HCT116 (cell line): Measurements from ENCODE around the gene MYO1A. TPM values are rescaled to one million over a fixed set of nuclear protein-coding genes. Genes with fewer than 3 reads are reported as not detected.

Experiments
- ATAC-seq: fragments of 200-7000 bp; cut with Tn5 transposase; 2 replicates; pipeline ENCODE4 v1.9.1; 2020; ENCODE audit warnings: mild to moderate bottlenecking, moderate library complexity
- BruUV-seq: library from RNA; stranded (reverse); fragments of 400-500 nt; replicated peaks from 2 replicates; lab custom pipeline; 2021; lab: Mats Ljungman, UMichigan
- CTCF ChIA-PET: fragments of 300-600 bp; sonication (Branson Sonifier 250); formaldehyde crosslinking; loops from one replicate; lab custom pipeline; 2021; ENCODE audit warnings: antibody characterized with exemption; lab: Charles Lee
- POLR2A ChIA-PET: fragments of 300-600, 350-600 bp; sonication (Branson Sonifier 250); formaldehyde crosslinking; loops from one replicate; lab custom pipeline; 2021; ENCODE audit warnings: antibody characterized with exemption; lab: Charles Lee
- RAD21 ChIA-PET, 2 experiments: fragments of 300-600 bp; sonication (Branson Sonifier 250); formaldehyde crosslinking; loops; one replicate each; lab custom pipeline; 2023; ENCODE audit warnings: low total read pairs in 2 of 2; ENCODE audit not compliant: uncharacterized antibody in 2 of 2, unreplicated experiment in 2 of 2, low non-redundant PET in 1 of 2; lab: Charles Lee
- DNase-seq: peaks from one replicate; pipeline ENCODE4 v3.0.0-alpha.2; 2010; ENCODE audit warnings: low read depth, low spot score
- H2AFZ ChIP-seq: fragments of 200-600 bp; shearing (Covaris generic), sonication (generic); 2 replicates; pipeline ENCODE4 v1.6.1; 2017; ENCODE audit warnings: low read depth, mixed run types, mixed read lengths, antibody characterized with exemption, low read length; ENCODE audit not compliant: poor library complexity, severe bottlenecking
- H3K27ac ChIP-seq: 2 replicates; pipeline ENCODE4 v1.5.1; 2012; ENCODE audit warnings: low read depth, low read length
- H3K27me3 ChIP-seq: fragments of 200-600 bp; sonication (generic); 2 replicates; pipeline ENCODE4 v1.6.1; 2016; ENCODE audit warnings: mixed run types, low read length, mixed read lengths; ENCODE audit not compliant: insufficient read depth
- H3K36me3 ChIP-seq, 2 experiments: fragments of 200-500 bp in 1 of 2; fragments of 200-600 bp in 1 of 2; sonication (Bioruptor generic) in 1 of 2; sonication (generic) in 1 of 2; 2 replicates each; pipeline versions ENCODE4 v1.5.1 to v1.6.1; 2014 to 2016; ENCODE audit warnings: low read length in 2 of 2, inconsistent platforms in 1 of 2, mixed read lengths in 1 of 2, mixed run types in 1 of 2; ENCODE audit not compliant: insufficient read depth in 2 of 2, control insufficient read depth in 1 of 2
- H3K4me1 ChIP-seq, 2 experiments: fragments of 200-600 bp in 1 of 2; sonication (generic) in 1 of 2; 2 replicates each; pipeline versions ENCODE4 v1.5.1 to v1.6.1; 2012 to 2017; ENCODE audit warnings: low read length in 2 of 2, inconsistent platforms in 1 of 2, mild to moderate bottlenecking in 1 of 2, mixed read lengths in 1 of 2, mixed run types in 1 of 2, moderate library complexity in 1 of 2; ENCODE audit not compliant: insufficient read depth in 2 of 2, control insufficient read depth in 1 of 2
- H3K4me2 ChIP-seq: fragments of 200-600 bp; sonication (generic); 2 replicates; pipeline ENCODE4 v1.6.1; 2017; ENCODE audit warnings: mixed run types, low read length, mixed read lengths
- H3K4me3 ChIP-seq, 2 experiments: fragments of 200-600 bp in 1 of 2; sonication (generic) in 1 of 2; replicated peaks in 1 of 2; 2 replicates each; pipeline ENCODE4 v1.5.1; 2011 to 2016; ENCODE audit warnings: low read length in 2 of 2, control low read depth in 1 of 2, low read depth in 1 of 2, mild to moderate bottlenecking in 1 of 2, mixed read lengths in 1 of 2, mixed run types in 1 of 2
- H3K79me2 ChIP-seq: fragments of 200-600 bp; sonication (generic); 2 replicates; pipeline ENCODE4 v1.6.1; 2017; ENCODE audit warnings: mild to moderate bottlenecking, mixed run types, low read length, moderate library complexity, mixed read lengths; ENCODE audit not compliant: insufficient read depth
- H3K9ac ChIP-seq: fragments of 200-600 bp; sonication (generic); 2 replicates; pipeline ENCODE4 v1.6.1; 2016; ENCODE audit warnings: low read length, mixed read lengths
- H3K9me2 ChIP-seq: fragments of 200-600 bp; sonication (generic), shearing (Covaris generic); 2 replicates; pipeline ENCODE4 v1.6.1; 2017; ENCODE audit warnings: mixed run types, mild to moderate bottlenecking, moderate library complexity; ENCODE audit not compliant: insufficient read depth
- H3K9me3 ChIP-seq, 2 experiments: fragments of 200-500 bp in 1 of 2; fragments of 200-600 bp in 1 of 2; sonication (Bioruptor generic) in 1 of 2; sonication (generic) in 1 of 2; 2 replicates each; pipeline ENCODE4 v1.6.1; 2014 to 2017; ENCODE audit warnings: low read length in 2 of 2, mixed read lengths in 2 of 2, inconsistent platforms in 1 of 2, low read depth in 1 of 2, mild to moderate bottlenecking in 1 of 2, mixed run types in 1 of 2, moderate library complexity in 1 of 2; ENCODE audit not compliant: control insufficient read depth in 1 of 2, insufficient read depth in 1 of 2
- H4K20me1 ChIP-seq: fragments of 200-600 bp; sonication (generic), shearing (Covaris generic); 2 replicates; pipeline ENCODE4 v1.6.1; 2017; ENCODE audit warnings: mixed run types, mild to moderate bottlenecking, moderate library complexity; ENCODE audit not compliant: insufficient read depth
- CEBPB ChIP-seq: IDR thresholded peaks from 2 replicates; pipeline ENCODE4 v1.6.1; 2012; ENCODE audit warnings: low read depth
- CTCF ChIP-seq, 3 experiments: fragments of 200-600 bp in 1 of 3; sonication (generic) in 1 of 3; IDR thresholded peaks in 2 of 3; conservative IDR thresholded peaks in 1 of 3; 2 replicates each; pipeline ENCODE4 v1.5.1; 2012 to 2017; ENCODE audit warnings: low read depth in 2 of 3, low read length in 2 of 3, antibody characterized with exemption in 1 of 3, borderline replicate concordance in 1 of 3, control low read depth in 1 of 3, mild to moderate bottlenecking in 1 of 3, mixed read lengths in 1 of 3, mixed run types in 1 of 3, moderate library complexity in 1 of 3; ENCODE audit not compliant: insufficient read depth in 1 of 3
- JUND ChIP-seq: IDR thresholded peaks from 2 replicates; pipeline ENCODE4 v1.6.1; 2012
- RAD21 ChIP-seq: IDR thresholded peaks from 2 replicates; pipeline ENCODE4 v1.6.1; 2012; ENCODE audit warnings: low read depth, mild to moderate bottlenecking
- REST ChIP-seq: IDR thresholded peaks from 2 replicates; pipeline ENCODE4 v1.6.1; 2012; ENCODE audit warnings: low read depth
- TCF7L2 ChIP-seq: IDR thresholded peaks from 2 replicates; pipeline ENCODE4 v1.7.0; 2011; ENCODE audit warnings: borderline replicate concordance, inconsistent platforms; ENCODE audit not compliant: insufficient read depth, insufficient read length; ENCODE audit errors: extremely low read depth
- ZFX ChIP-seq: fragments of 450-650 bp; IDR thresholded peaks from 2 replicates; pipeline ENCODE4 v1.6.1; 2017
- ZNF274 ChIP-seq: fragments of 200-500 bp; sonication (Bioruptor generic); IDR thresholded peaks from 2 replicates; pipeline ENCODE4 v1.6.1; 2014; ENCODE audit warnings: mild to moderate bottlenecking, low read depth, low read length, inconsistent platforms
- intact Hi-C: fragments of 100-400 bp; cut with micrococcal nuclease; formaldehyde crosslinking; loops from 2 replicates; pipeline ENCODE4 v1.10.0; 2022
- total RNA-seq: library from RNA; stranded (reverse); gene quantifications from one replicate; pipeline ENCODE4 v1.2.1, GENCODE V29; 2021; ENCODE audit not compliant: unreplicated experiment
- TF ChIP-seq, protein P1 (sequence below): IDR thresholded peaks from 2 replicates; pipeline ENCODE4 v1.6.1; 2011; ENCODE audit warnings: mild to moderate bottlenecking, low read length, moderate library complexity; ENCODE audit not compliant: insufficient replicate concordance; ENCODE audit errors: extremely low read depth

MYO1A gene
- total RNA-seq, 1 experiment from 2014 or later = 0.76 TPM

DNA sequence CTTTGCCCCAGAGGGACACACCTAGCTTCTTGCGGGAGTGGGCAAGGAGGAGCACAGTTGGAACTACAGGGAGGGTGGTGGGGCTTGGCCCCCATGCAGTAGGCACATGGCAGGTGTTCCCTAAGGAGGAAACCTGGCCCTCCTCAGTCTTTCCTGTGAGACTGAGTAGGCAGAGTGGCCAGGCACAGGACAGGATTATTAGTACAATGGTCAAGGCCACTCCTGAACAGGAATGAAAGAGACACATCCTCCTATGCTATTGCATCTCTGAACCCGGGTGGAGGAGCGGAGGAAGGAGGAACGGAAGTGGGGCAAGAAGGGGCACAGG, 846 bp downstream of the MYO1A start:
- no peaks in the 10 kb centered on the region; the same call in 1 of the 2 replicates for H3K27me3 ChIP-seq
- H3K4me3 ChIP-seq = no peak overlapping the region
- TF ChIP-seq CEBPB (no peak), ZNF274 (no peak), ZFX (no peak), RAD21 (no peak), CTCF (IDR thresholded peaks at IDR 0.05 in 2 of 3, conservative IDR thresholded peaks at IDR 0.05 in 1 of 3; ENCODE audit: borderline replicate concordance in 1 of 3, insufficient read depth in 1 of 3, low read depth in 2 of 3, low read length in 2 of 3) (no peak), TCF7L2 (no peak)
- peaks cover 4 to 26% of the 10 kb centered on the region in 2 experiments for H3K4me1 ChIP-seq
- no peaks in the 10 kb centered on the region for H3K36me3 ChIP-seq
- ChIA-PET CTCF (no interaction called here), RAD21 (no interaction called here), POLR2A (no interaction called here)
- H3K9me2 ChIP-seq = no peaks in the 10 kb centered on the region
- no peaks in the 10 kb centered on the region for H3K79me2 ChIP-seq
- ATAC-seq (no peak), DNase-seq (no peak)
- H3K9ac ChIP-seq = no peak overlapping the region
- BruUV-seq = no TSS peak
- H3K27ac ChIP-seq = no peak overlapping the region
- H4K20me1 ChIP-seq = no peaks in the 10 kb centered on the region
- H3K9me3 ChIP-seq = no peaks in the 10 kb centered on the region
- no peak overlapping the region for H2AFZ ChIP-seq
- 0 out of 2 replicates have a peak overlapping the region, but pooled peaks have one; percentile 8 for H3K4me2 ChIP-seq
- intact Hi-C loops = no loop called here

- ChIA-PET CTCF (no interaction called here), POLR2A (interaction anchor here (1.5 kb wide), 1 partner anchor 39 kb away, joined by 3 read pairs; no protein-coding TSS in a partner anchor), RAD21 (no interaction called here)
- H3K79me2 ChIP-seq = no peaks in the 10 kb centered on the region
- H3K9me2 ChIP-seq = no peaks in the 10 kb centered on the region
- H3K4me3 ChIP-seq = no peak overlapping the region
- peaks cover 4 to 26% of the 10 kb centered on the region in 2 experiments for H3K4me1 ChIP-seq
- H3K27ac ChIP-seq = no peak overlapping the region
- H4K20me1 ChIP-seq = no peaks in the 10 kb centered on the region
- no peaks in the 10 kb centered on the region; the same call in 1 of the 2 replicates for H3K27me3 ChIP-seq
- no TSS peak for BruUV-seq
- DNase-seq (no peak), ATAC-seq (no peak)
- intact Hi-C loops = no loop called here
- H3K36me3 ChIP-seq = no peaks in the 10 kb centered on the region
- no peak overlapping the region for H2AFZ ChIP-seq
- H3K9ac ChIP-seq = no peak overlapping the region
- H3K4me2 ChIP-seq = peak overlapping the region; percentile 8; the same call in 1 of the 2 replicates
- H3K9me3 ChIP-seq = no peaks in the 10 kb centered on the region
- TF ChIP-seq REST (no peak), TCF7L2 (no peak), JUND (no peak)
- TF ChIP-seq, protein P1, sequence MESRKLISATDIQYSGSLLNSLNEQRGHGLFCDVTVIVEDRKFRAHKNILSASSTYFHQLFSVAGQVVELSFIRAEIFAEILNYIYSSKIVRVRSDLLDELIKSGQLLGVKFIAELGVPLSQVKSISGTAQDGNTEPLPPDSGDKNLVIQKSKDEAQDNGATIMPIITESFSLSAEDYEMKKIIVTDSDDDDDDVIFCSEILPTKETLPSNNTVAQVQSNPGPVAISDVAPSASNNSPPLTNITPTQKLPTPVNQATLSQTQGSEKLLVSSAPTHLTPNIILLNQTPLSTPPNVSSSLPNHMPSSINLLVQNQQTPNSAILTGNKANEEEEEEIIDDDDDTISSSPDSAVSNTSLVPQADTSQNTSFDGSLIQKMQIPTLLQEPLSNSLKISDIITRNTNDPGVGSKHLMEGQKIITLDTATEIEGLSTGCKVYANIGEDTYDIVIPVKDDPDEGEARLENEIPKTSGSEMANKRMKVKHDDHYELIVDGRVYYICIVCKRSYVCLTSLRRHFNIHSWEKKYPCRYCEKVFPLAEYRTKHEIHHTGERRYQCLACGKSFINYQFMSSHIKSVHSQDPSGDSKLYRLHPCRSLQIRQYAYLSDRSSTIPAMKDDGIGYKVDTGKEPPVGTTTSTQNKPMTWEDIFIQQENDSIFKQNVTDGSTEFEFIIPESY = no peak
These were observed 1.4 kb downstream of the MYO1A start for GRCh38 chr12:57048423-57049118.
